HG02571 (cell line): ENCODE measurements around the gene KIRREL3.

Experiments used
- ATAC-seq: cut with Tn5 transposase; IDR thresholded peaks from one replicate; pipeline ENCODE4 v1.9.1; 2021; ENCODE audit warnings: mild to moderate bottlenecking, moderate library complexity; ENCODE audit not compliant: unreplicated experiment

Gene KIRREL3

GRCh38 chr11:126647735-126648134 is 352.8 kb downstream of the KIRREL3 start:
- no peak for ATAC-seq

DNA sequence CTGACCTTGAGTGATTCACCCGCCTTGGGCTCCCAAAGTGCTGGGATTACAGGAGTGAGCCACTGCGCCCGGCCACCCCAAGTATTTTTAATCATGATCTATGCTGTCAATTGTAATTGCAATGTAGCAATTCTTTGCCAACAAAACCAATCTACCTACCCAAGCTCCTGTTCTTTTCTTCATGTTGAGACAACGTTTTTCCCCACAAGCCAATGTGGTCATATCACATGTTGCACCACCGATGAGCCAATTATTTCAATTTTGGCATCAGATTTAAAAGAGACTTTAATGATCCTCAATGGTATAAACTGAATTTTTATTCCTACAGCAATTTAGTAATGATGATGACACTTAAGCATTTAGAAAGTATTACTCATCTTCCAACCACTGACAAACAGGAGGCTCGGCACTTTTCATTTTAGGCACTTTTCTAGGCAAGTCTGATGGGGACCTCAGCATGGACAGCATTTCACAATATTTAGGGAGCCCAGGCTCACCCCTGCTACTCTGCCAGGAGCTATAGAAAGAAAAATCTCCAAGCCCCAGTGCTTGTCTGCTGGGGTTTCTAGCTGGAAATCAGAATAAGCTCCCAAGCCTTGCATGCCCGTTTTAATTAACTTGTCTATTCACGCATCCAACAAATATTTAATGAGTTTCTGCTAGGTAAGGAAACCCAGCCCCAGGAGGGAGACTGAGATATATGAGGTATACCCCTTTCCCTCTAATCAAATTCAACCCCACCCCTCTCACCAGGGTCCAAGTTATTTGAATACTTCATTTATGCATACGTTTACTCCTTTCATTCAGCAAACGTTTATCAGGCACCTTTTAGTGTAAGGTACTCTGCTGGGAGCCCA is 353.6 kb downstream of the KIRREL3 start:
- ATAC-seq, result no peak

- no peak for ATAC-seq
Measured at GRCh38 chr11:126645186-126645585, 355.4 kb downstream of the KIRREL3 start.

DNA sequence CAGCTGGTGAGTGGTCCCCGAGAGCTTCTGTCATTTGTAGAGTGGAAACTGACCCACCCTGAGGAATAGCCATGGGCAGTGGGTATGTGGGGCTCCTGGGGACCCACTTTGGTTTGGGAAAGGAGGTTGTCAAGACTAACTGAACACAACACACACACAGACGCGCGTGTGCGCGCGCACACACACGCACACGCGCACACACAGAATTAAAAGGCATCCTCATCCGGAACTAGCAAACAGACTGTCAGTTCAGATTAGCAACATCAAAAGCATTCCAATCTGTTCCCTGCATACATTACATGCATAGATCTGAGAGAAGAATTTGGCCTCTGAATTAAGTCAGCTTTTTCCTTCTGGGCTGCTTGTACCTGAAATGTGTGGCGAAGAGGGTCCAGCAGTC is 360.4 kb downstream of the KIRREL3 start:
- no peak for ATAC-seq

DNA sequence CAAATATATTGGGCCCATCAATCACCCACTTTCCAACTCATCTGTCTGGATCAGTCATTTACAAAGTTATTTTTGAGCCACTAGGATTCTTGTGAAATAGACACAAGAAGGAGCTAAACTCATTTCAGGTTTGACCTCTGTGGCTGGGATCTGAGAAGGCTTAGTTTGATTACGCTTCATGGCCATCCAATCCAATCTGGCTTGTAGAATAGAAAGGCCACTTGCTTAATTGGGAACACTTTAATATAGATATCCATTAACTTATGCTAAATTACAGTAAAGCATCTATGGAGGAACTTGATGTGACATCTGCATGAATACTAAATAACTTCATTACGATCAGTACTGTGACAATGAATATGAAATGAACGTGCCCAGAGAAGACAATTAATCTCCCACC is 360.9 kb downstream of the KIRREL3 start:
- ATAC-seq, result no peak

DNA sequence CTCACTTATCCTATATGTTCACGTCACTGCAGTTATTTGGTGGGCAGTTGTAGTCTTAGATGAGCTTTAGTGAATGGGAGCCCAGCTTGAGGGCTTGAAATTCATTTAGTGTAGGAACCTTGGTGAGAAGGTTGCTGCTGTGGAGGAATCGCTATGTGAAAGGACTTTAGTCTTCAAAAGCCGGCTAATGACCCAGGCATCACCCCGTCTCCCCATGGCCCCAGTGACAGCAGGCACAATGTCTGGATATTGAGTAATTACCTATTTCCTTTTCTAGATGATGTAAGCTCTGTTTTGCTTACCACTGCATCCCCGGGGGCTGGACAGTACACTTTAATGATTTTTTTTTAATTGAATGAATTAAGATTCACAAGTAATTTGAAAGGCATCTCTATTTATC is 361.9 kb downstream of the KIRREL3 start:
- ATAC-seq, result no peak

DNA sequence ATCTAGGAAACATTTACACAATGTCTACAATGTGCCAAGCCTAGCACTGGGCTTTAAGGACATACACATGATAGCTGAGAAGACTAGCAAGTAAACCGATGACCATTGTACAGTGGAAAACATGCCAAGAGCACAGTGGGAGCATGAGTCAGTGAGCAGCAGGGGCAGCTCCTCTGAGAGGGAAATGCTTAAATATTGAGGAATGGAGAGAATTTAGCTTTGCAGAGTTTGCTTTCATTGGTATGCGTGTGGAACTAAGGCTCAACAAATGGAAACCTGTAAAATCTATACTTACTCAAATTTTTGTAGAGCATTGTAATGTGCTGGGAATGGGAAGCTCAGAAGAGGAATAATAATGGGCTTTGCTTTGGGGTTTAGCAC is 362.8 kb downstream of the KIRREL3 start:
- no peak for ATAC-seq

DNA sequence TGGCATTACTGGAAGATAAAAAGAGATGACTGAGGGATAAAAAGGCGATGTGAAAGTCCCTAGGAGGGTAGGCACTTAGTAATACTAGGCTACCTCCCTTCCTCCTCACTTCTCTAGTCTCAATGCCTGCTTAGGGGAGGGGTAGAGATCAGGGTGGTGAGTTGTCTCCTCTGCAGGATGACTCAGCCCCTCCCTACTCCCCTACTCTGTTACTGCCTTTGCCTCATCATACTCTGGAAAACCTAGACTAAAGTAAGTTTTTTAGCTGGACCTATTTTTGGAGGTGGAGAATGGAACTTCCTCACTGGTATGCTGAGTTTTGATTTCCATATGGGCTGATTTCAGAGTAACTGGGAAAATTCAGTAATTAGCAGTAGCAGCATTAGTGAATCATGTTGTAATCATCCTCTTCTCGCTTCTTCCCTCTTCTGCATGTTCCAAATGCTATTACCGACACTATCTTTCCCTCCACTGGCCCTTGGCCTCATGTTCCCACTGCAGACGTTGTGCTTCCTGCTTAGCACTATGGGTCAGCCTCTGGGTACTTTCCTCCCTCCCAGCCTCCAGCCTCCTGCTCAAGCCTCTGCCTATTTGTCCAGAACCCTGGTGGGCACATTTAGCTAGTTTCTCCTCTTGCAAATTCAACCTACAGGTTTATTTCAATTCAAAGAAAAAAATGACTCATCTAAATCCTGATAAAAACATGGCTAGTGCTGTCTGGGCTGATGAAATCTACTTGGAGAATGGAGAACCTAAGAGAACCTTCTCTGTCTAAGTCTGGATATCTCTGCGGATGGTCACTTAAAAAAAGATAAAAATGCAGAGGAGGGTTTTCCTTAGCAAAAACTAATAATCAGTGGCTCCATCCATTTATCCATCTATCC is 363.4 kb downstream of the KIRREL3 start:
- ATAC-seq, result no peak

DNA sequence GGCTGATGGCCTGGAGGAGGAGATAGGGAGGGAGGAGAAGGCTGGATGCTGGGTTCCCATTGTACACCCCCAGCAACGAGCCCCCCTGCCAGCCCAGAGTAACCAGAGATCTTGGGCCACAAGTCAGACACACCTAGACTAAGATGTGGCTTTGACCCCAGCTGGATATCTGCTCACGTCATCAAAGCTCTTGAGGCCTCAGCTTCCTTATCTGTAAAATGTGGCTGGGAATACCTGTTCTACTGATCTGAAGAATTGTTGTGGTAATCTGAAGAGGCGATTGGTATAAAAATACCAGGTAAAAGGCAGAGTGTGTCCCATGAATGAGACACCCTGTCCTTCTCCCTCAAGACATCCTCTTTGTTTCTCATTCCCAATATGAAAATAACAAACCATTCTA is 365.1 kb downstream of the KIRREL3 start:
- no peak for ATAC-seq

DNA sequence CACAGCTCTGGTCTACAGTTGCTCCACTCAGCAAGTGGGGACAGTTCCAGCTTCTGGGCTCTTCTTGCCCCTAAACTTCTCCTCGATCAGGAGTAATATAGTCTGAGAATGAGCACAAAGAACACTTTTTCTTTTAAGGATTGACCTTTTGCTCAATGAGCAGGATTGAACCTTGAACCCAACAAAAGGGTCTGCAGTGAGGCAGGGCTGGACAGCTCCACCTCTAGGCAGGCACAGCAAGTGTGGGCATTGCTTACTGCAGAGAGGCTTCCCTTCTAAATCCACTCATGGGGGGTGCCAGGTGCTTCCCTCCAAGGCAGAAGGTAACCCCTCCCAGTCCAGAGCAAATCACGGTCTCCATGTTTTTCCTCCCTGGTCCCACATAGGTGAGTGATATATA is 365.6 kb downstream of the KIRREL3 start:
- no peak for ATAC-seq

GRCh38 chr11:126633330-126633729 is 367.2 kb downstream of the KIRREL3 start:
- ATAC-seq, result no peak

- ATAC-seq, result no peak
Measured at GRCh38 chr11:126630893-126631798, 369.4 kb downstream of the KIRREL3 start.

- no peak for ATAC-seq
Measured at GRCh38 chr11:126630488-126630887, 370.1 kb downstream of the KIRREL3 start.

DNA sequence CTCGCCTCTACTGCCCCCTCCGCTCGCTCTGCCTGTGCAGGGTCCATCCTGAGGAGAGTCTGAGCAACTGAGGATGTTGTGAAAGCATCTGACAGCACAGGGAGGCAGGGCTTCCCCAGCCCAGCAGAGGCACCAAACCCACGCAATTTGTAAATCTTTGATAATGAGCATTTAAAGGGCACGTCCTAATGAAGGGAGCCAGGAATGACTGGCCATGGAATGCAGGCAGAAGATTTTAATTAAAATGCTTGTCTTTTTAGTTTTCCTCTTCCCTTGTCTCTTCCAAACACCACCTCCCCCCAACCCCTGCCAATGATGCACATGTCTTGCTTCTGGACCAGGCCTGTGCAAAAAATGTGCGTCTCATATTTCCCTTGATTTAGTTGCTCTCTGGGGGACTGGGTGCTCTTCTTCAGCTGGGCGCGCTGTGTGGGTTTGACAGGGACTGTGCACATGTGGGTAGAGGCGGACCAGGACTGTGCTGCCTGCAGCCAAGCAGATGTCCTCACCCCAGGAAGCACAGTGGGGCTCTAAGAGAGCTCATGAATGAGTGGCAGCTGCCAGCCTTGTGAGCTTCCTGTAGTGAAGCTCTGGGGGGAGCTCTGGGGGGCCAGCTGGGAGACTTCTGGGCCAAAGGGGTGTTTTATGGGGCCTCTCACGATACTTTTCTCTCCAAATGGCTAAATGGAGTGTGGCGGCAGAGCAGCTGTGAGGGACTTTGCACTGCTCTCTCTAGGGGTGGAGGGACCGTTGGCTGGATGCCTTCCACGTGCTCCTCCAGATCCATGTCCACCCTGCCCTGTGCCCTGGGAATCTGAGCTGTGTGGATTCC is 371.6 kb downstream of the KIRREL3 start:
- ATAC-seq, result no peak

DNA sequence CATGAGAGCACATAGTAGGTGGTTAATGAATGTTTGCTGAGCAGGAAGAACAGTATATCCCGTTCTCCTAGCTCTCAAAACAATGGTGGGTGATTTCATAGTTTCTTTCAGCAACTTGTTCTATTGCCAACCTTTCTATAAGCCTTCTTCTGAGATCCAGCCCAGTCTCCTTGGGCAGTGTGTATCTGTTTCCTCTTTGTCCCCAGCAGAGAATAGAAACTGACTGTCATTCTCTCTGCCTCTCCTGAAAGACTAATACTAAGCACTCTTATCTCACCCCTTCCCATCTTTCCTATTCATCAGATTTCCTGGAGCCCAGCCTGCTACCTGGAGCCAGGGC is 372.1 kb downstream of the KIRREL3 start:
- no peak for ATAC-seq

- no peak for ATAC-seq
Measured at GRCh38 chr11:126627421-126627820, 373.1 kb downstream of the KIRREL3 start.

- ATAC-seq, result no peak
Measured at GRCh38 chr11:126624506-126624905, 376.1 kb downstream of the KIRREL3 start.

DNA sequence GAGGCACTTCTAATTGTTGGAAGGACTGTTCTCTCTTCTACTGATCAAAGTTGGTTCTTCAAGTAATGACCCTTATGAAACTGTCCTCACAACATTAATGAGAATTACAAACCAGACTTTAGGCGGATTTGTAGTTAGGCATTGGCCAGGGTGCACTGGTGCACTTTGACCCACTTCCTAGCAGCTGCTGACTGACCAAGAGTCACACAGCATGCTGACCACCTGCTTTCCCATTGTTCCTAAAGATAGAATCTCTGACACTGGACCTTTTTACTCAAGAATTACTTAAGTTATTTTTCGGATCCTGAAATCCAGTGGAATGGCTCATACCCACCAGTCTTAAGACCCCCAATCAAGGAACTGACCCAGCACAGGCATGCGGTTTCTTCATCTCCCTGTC is 381.1 kb downstream of the KIRREL3 start:
- no peak for ATAC-seq

GRCh38 chr11:126615845-126616244 is 384.7 kb downstream of the KIRREL3 start:
- ATAC-seq, result no peak

DNA sequence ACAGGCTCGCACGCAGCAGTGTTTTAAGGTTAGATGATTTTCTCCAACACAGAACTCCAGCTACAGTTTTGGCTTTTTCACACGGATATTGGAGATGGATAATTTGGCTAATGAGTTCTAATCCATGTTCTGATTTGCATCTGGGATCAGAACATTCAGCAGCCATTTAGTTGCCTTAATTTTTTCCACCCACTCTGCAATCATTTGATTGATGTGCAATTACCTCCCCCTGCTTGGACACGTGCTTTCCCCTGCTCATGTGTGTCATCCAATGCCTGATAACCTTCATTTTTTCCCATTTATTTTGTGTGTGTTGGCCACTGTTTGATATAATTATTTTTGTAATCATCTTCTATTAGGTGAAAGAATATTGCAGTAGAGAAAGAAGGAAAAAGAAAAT is 387.3 kb downstream of the KIRREL3 start:
- no peak for ATAC-seq
